SU-DHL-6 (cell line): ENCODE results near the gene PTPRS.

Source experiments
- EZH2phosphoT487 ChIP-seq: fragments of 200-600 bp; sonication (generic), shearing (Covaris generic); conservative IDR thresholded peaks from 2 replicates; pipeline ENCODE4 v1.6.1; 2018; ENCODE audit warnings: mild to moderate bottlenecking, antibody characterized with exemption, low read length, moderate library complexity, mixed read lengths
- TF ChIP-seq, protein P1 (sequence below): fragments of 200-600 bp; sonication (generic); IDR thresholded peaks from one replicate; pipeline ENCODE4 v1.5.1; 2017; ENCODE audit warnings: antibody characterized with exemption, mild to moderate bottlenecking, low read length, moderate library complexity; ENCODE audit not compliant: insufficient read depth, poor library complexity, severe bottlenecking

DNA sequence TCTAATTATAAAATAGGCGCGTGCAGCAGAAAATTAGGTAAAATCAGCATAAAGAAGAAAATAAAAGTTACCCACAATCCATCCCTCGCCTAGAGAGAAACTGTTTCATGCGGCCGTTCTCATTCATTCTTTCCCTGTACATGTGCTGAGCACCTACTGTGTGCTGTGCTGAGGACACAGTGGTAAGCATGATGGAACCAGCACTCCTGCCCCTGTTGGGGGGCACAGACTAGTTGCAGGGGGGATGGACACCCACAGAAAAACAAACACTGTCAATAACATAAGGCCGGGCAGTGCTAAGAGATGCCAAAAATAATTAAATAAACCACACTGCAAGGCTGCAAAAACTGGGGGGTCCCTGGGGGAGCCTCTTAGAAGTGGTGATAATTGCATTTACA, 43.3 kb downstream of the PTPRS start:
- TF ChIP-seq, protein P1, sequence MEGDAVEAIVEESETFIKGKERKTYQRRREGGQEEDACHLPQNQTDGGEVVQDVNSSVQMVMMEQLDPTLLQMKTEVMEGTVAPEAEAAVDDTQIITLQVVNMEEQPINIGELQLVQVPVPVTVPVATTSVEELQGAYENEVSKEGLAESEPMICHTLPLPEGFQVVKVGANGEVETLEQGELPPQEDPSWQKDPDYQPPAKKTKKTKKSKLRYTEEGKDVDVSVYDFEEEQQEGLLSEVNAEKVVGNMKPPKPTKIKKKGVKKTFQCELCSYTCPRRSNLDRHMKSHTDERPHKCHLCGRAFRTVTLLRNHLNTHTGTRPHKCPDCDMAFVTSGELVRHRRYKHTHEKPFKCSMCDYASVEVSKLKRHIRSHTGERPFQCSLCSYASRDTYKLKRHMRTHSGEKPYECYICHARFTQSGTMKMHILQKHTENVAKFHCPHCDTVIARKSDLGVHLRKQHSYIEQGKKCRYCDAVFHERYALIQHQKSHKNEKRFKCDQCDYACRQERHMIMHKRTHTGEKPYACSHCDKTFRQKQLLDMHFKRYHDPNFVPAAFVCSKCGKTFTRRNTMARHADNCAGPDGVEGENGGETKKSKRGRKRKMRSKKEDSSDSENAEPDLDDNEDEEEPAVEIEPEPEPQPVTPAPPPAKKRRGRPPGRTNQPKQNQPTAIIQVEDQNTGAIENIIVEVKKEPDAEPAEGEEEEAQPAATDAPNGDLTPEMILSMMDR, result no peak
- TF ChIP-seq EZH2phosphoT487, result no peak
